IMR-90 (cell line): ENCODE measurements around the gene MYO1H. TPM values are rescaled to one million over a fixed set of nuclear protein-coding genes. Genes with fewer than 3 reads are reported as not detected.

ENCODE experiments used
- ATAC-seq: fragments of 200-7000 bp; cut with Tn5 transposase; 2 replicates; pipeline ENCODE4 v1.9.1; 2020; ENCODE audit warnings: low read depth, mild to moderate bottlenecking, moderate library complexity
- BruUV-seq: library from RNA; stranded (reverse); fragments of 400-500 nt; replicated peaks from 2 replicates; lab custom pipeline; 2021; lab: Mats Ljungman, UMichigan
- CTCF ChIA-PET: fragments of 300-600 bp; formaldehyde crosslinking; extraction: SDS; loops from one replicate; lab custom pipeline; 2021; ENCODE audit warnings: antibody characterized with exemption; lab: Yijun Ruan, JAX
- POLR2A ChIA-PET: fragments of 300-600 bp; sonication (Branson Sonifier 250); formaldehyde crosslinking; loops from one replicate; lab custom pipeline; 2022; ENCODE audit warnings: antibody characterized with exemption; ENCODE audit not compliant: unreplicated experiment; lab: Charles Lee
- DNase-seq: peaks from one replicate; pipeline ENCODE4 v3.0.0; 2013
- H2AFZ ChIP-seq: replicated peaks from 2 replicates; pipeline ENCODE3; 2013; ENCODE audit warnings: low read length, mild to moderate bottlenecking; ENCODE audit not compliant: poor library complexity
- H2AK5ac ChIP-seq: 2 replicates; pipeline ENCODE4 v1.6.1; 2013; ENCODE audit warnings: low read depth, low read length, inconsistent platforms
- H2AK9ac ChIP-seq: replicated peaks from 2 replicates; pipeline ENCODE3; 2013; ENCODE audit warnings: mild to moderate bottlenecking, low read depth, low read length, moderate library complexity; ENCODE audit not compliant: poor library complexity
- H2BK120ac ChIP-seq: 2 replicates; pipeline ENCODE4 v1.6.1; 2013; ENCODE audit warnings: low read depth, low read length, inconsistent platforms
- H2BK15ac ChIP-seq: 3 replicates; pipeline ENCODE4 v1.6.1; 2013; ENCODE audit warnings: low read depth, low read length, inconsistent platforms
- H2BK20ac ChIP-seq: 2 replicates; pipeline ENCODE4 v1.6.1; 2013; ENCODE audit warnings: low read depth, mild to moderate bottlenecking, inconsistent platforms, low read length, moderate library complexity
- H2BK5ac ChIP-seq: 2 replicates; pipeline ENCODE4 v1.6.1; 2013; ENCODE audit warnings: mild to moderate bottlenecking, low read depth, low read length, inconsistent platforms; ENCODE audit not compliant: poor library complexity, severe bottlenecking
- H3K14ac ChIP-seq: replicated peaks from 2 replicates; pipeline ENCODE4 v1.6.1; 2013; ENCODE audit warnings: low read depth, low read length, inconsistent platforms
- H3K18ac ChIP-seq: 2 replicates; pipeline ENCODE4 v1.6.1; 2013; ENCODE audit warnings: low read depth, low read length, control low read depth
- H3K23ac ChIP-seq: 2 replicates; pipeline ENCODE4 v1.6.1; 2013; ENCODE audit warnings: low read depth, low read length, inconsistent platforms
- H3K27ac ChIP-seq: 2 replicates; pipeline ENCODE4 v1.5.1; 2013; ENCODE audit warnings: mild to moderate bottlenecking, control low read depth, low read length; ENCODE audit not compliant: insufficient read depth
- H3K27me3 ChIP-seq: 2 replicates; pipeline ENCODE4 v1.6.1; 2013; ENCODE audit warnings: low read length; ENCODE audit not compliant: control insufficient read depth, insufficient read depth
- H3K36me3 ChIP-seq: 2 replicates; pipeline ENCODE4 v1.6.1; 2013; ENCODE audit warnings: low read length, mixed read lengths; ENCODE audit not compliant: control insufficient read depth, insufficient read depth
- H3K4ac ChIP-seq: 2 replicates; pipeline ENCODE4 v1.6.1; 2013; ENCODE audit warnings: low read depth, low read length, inconsistent platforms
- H3K4me1 ChIP-seq: 2 replicates; pipeline ENCODE4 v1.6.1; 2013; ENCODE audit warnings: low read length, mixed read lengths; ENCODE audit not compliant: control insufficient read depth, insufficient read depth
- H3K4me2 ChIP-seq: 2 replicates; pipeline ENCODE4 v1.6.1; 2013; ENCODE audit warnings: low read depth, mild to moderate bottlenecking, control low read depth, low read length, moderate library complexity
- H3K4me3 ChIP-seq: 2 replicates; pipeline ENCODE4 v1.5.1; 2013; ENCODE audit warnings: low read depth, mild to moderate bottlenecking, control low read depth, low read length, moderate library complexity; ENCODE audit not compliant: insufficient read depth
- H3K56ac ChIP-seq: 2 replicates; pipeline ENCODE4 v1.6.1; 2013; ENCODE audit warnings: low read length, inconsistent platforms; ENCODE audit not compliant: insufficient read depth; ENCODE audit errors: extremely low read depth
- H3K79me1 ChIP-seq, 2 experiments: 2 replicates each; pipeline ENCODE4 v1.6.1; 2013; ENCODE audit warnings: low read length in 2 of 2, inconsistent platforms in 1 of 2, low read depth in 1 of 2
- H3K9ac ChIP-seq: 2 replicates; pipeline ENCODE4 v1.6.1; 2013; ENCODE audit warnings: low read depth, low read length, control low read depth
- H3K9me1 ChIP-seq: 2 replicates; pipeline ENCODE4 v1.6.1; 2013; ENCODE audit warnings: low read length, inconsistent platforms; ENCODE audit not compliant: insufficient read depth
- H3K9me3 ChIP-seq: 2 replicates; pipeline ENCODE4 v1.6.1; 2013; ENCODE audit warnings: low read length; ENCODE audit not compliant: control insufficient read depth, insufficient read depth
- H4K20me1 ChIP-seq: 2 replicates; pipeline ENCODE4 v1.6.1; 2013; ENCODE audit warnings: low read length, inconsistent platforms; ENCODE audit not compliant: insufficient read depth
- H4K5ac ChIP-seq: 2 replicates; pipeline ENCODE4 v1.6.1; 2013; ENCODE audit warnings: mild to moderate bottlenecking, low read depth, low read length, control low read depth
- H4K8ac ChIP-seq, 2 experiments: 2 replicates each; pipeline ENCODE4 v1.6.1; 2013; ENCODE audit warnings: low read depth in 2 of 2, low read length in 2 of 2, control low read depth in 1 of 2, inconsistent platforms in 1 of 2
- H4K91ac ChIP-seq: 2 replicates; pipeline ENCODE4 v1.6.1; 2013; ENCODE audit warnings: low read depth, low read length, inconsistent platforms; ENCODE audit not compliant: insufficient read depth
- BHLHE40 ChIP-seq: fragments of 150-350 bp; IDR thresholded peaks from 2 replicates; pipeline ENCODE4 v1.6.1; 2016; ENCODE audit warnings: mild to moderate bottlenecking, low read depth, low read length
- CEBPB ChIP-seq: IDR thresholded peaks from 2 replicates; pipeline ENCODE4 v1.6.1; 2012; ENCODE audit warnings: low read depth, low read length, improper control_type of control experiment
- CHD1 ChIP-seq: IDR thresholded peaks from 2 replicates; pipeline ENCODE4 v1.6.1; 2012; ENCODE audit warnings: low read depth, low read length, improper control_type of control experiment
- CTCF ChIP-seq: conservative IDR thresholded peaks from 2 replicates; pipeline ENCODE4 v1.5.1; 2012; ENCODE audit warnings: mild to moderate bottlenecking, low read depth, low read length, improper control_type of control experiment
- ELK1 ChIP-seq: fragments of 150-350 bp; IDR thresholded peaks from 2 replicates; pipeline ENCODE4 v1.6.1; 2016; ENCODE audit warnings: low read depth, mild to moderate bottlenecking, low read length, moderate library complexity, borderline replicate concordance
- FOS ChIP-seq: fragments of 150-350 bp; IDR thresholded peaks from 2 replicates; pipeline ENCODE4 v1.6.1; 2016; ENCODE audit warnings: low read depth, low read length
- MAFK ChIP-seq: IDR thresholded peaks from 2 replicates; pipeline ENCODE4 v1.6.1; 2012; ENCODE audit warnings: low read depth, low read length, improper control_type of control experiment
- MAZ ChIP-seq: IDR thresholded peaks from 2 replicates; pipeline ENCODE4 v1.6.1; 2012; ENCODE audit warnings: low read depth, mild to moderate bottlenecking, low read length, improper control_type of control experiment, moderate library complexity, borderline replicate concordance
- MXI1 ChIP-seq: IDR thresholded peaks from 2 replicates; pipeline ENCODE4 v1.6.1; 2012; ENCODE audit warnings: low read depth, mild to moderate bottlenecking, low read length, moderate library complexity, borderline replicate concordance
- NFE2L2 ChIP-seq: fragments of 150-350 bp; IDR thresholded peaks from 2 replicates; pipeline ENCODE4 v1.6.1; 2016; ENCODE audit warnings: low read depth, mild to moderate bottlenecking, low read length
- POLR2A ChIP-seq: IDR thresholded peaks from 2 replicates; pipeline ENCODE4 v1.6.1; 2012; ENCODE audit warnings: mild to moderate bottlenecking, low read depth, low read length
- RAD21 ChIP-seq: IDR thresholded peaks from 2 replicates; pipeline ENCODE4 v1.6.1; 2012; ENCODE audit warnings: low read length, improper control_type of control experiment
- RCOR1 ChIP-seq: IDR thresholded peaks from 2 replicates; pipeline ENCODE4 v1.6.1; 2012; ENCODE audit warnings: mild to moderate bottlenecking, low read length, improper control_type of control experiment; ENCODE audit not compliant: insufficient replicate concordance
- RFX5 ChIP-seq: IDR thresholded peaks from 2 replicates; pipeline ENCODE4 v1.8.0; 2012; ENCODE audit warnings: low read depth, mild to moderate bottlenecking, low read length, moderate library complexity
- SMC3 ChIP-seq: fragments of 150-350 bp; IDR thresholded peaks from 2 replicates; pipeline ENCODE4 v1.6.1; 2016; ENCODE audit warnings: low read depth, mild to moderate bottlenecking, antibody characterized with exemption, low read length, moderate library complexity
- USF2 ChIP-seq: fragments of 150-350 bp; IDR thresholded peaks from 2 replicates; pipeline ENCODE4 v1.6.1; 2017; ENCODE audit warnings: mild to moderate bottlenecking, antibody characterized with exemption, low read length, low read depth
- dilution Hi-C: fragments of 300-500 bp; cut with HindIII; formaldehyde crosslinking; loops from one replicate; pipeline ENCODE4 v1.14.3; 2018; ENCODE audit warnings: low sequenced_read_pairs; ENCODE audit not compliant: unreplicated experiment
- in situ Hi-C: fragments of 300-500 bp; cut with MboI; formaldehyde crosslinking; loops from 3 replicates; pipeline ENCODE4 v1.14.3; 2019; ENCODE audit warnings: low sequenced_read_pairs, inconsistent platforms, mixed read lengths
- intact Hi-C: fragments of 100-400 bp; cut with micrococcal nuclease; formaldehyde crosslinking; loops from 2 replicates; pipeline ENCODE4 v1.10.0; 2022
- polyA plus RNA-seq, 3 experiments: library from polyadenylated mRNA; depleted of rRNA; stranded (reverse); fragments of >200 nt; gene quantifications; 2 replicates each; pipeline ENCODE4 v1.2.3, GENCODE V29; 2012; ENCODE audit warnings: low replicate concordance in 1 of 3
- total RNA-seq: library from RNA; depleted of rRNA; stranded (reverse); fragments of >200 nt; gene quantifications from 2 replicates; pipeline ENCODE4 v1.2.3, GENCODE V29; 2012

Gene MYO1H
- total and polyA plus RNA-seq, 2 of the 4 experiments (the other 2 are of a cell fraction): not detected

- H2BK15ac ChIP-seq: no peak overlapping the region
- no peak overlapping the region for H3K27ac ChIP-seq
- no peak for DNase-seq
- no peaks in the 10 kb centered on the region for H3K9me1 ChIP-seq
- no peak overlapping the region for H3K56ac ChIP-seq
- H2BK20ac ChIP-seq: no peak overlapping the region
- no peak overlapping the region for H2BK5ac ChIP-seq
- H3K9me3 ChIP-seq: no peaks in the 10 kb centered on the region
- H4K5ac ChIP-seq: no peak overlapping the region
- ChIA-PET CTCF (interaction anchor here (1.3 kb wide), 1 partner anchor 60 kb away, joined by 3 read pairs; no protein-coding TSS in a partner anchor), POLR2A (no interaction called here)
- H4K20me1 ChIP-seq: no peaks in the 10 kb centered on the region
- intact Hi-C loops (no loop called here), dilution Hi-C loops (no loop called here), in situ Hi-C loops (no loop called here)
- BruUV-seq: no TSS peak
- H4K91ac ChIP-seq: no peak overlapping the region
- H3K9ac ChIP-seq: no peak overlapping the region
- H3K18ac ChIP-seq: no peak overlapping the region
- peaks cover 0 to 2% of the 10 kb centered on the region in 2 experiments; a peak in 1 of 4 replicates for H3K79me1 ChIP-seq
- no peak overlapping the region for H3K4ac ChIP-seq
- no peak overlapping the region for H3K14ac ChIP-seq
- no peak overlapping the region for H4K8ac ChIP-seq
- H3K23ac ChIP-seq: no peak overlapping the region
- H2AK9ac ChIP-seq: no peak overlapping the region
- H3K36me3 ChIP-seq: peaks cover 48% of the 10 kb centered on the region
- no peak overlapping the region for H2BK120ac ChIP-seq
- TF ChIP-seq NFE2L2: no peak
- TF ChIP-seq USF2: no peak
- TF ChIP-seq MXI1: no peak
- TF ChIP-seq FOS: no peak
- no peak for TF ChIP-seq CEBPB
- no peak for TF ChIP-seq ELK1
- no peak for TF ChIP-seq RAD21
- no peak for TF ChIP-seq SMC3
- TF ChIP-seq MAZ: no peak
- TF ChIP-seq CHD1: no peak
- no peak for TF ChIP-seq CTCF
- TF ChIP-seq BHLHE40: no peak
- TF ChIP-seq MAFK: no peak
- TF ChIP-seq POLR2A: no peak
- no peak for TF ChIP-seq RCOR1
- TF ChIP-seq RFX5: no peak
- no peak overlapping the region for H2AFZ ChIP-seq
- H2AK5ac ChIP-seq: no peak overlapping the region
- ATAC-seq: no peak
- no peaks in the 10 kb centered on the region for H3K27me3 ChIP-seq
- H3K4me2 ChIP-seq: no peak overlapping the region
- peaks cover 2% of the 10 kb centered on the region; the same call in 1 of the 2 replicates for H3K4me1 ChIP-seq
- no peak overlapping the region for H3K4me3 ChIP-seq
Observed at GRCh38 chr12:109493090-109493489, 145.4 kb downstream of the MYO1H start.
